Measurements from ENCODE around the gene FOXE3.
A peak's percentile ranks its signal among the peaks of the same experiment; 100 is the strongest.

FOXE3 gene

GRCh38 chr1:47433477-47434050, 17.5 kb downstream of the FOXE3 start:
- Histone ChIP-seq H3K27ac (ENCODE audit: low read length) (no peak overlapping the region), H3K9me3 (ENCODE audit: control insufficient read depth, insufficient read depth, low read length) (no peaks in the 10 kb centered on the region), H3K36me3 (ENCODE audit: control insufficient read depth, insufficient read depth, low read length) (no peaks in the 10 kb centered on the region), H3K27me3 (ENCODE audit: control insufficient read depth, insufficient read depth, low read length) (peaks cover 70% of the 10 kb centered on the region), H3K4me3 (ENCODE audit: low read length) (no peak overlapping the region; the same call in 1 of the 2 replicates), H3K4me1 (ENCODE audit: control insufficient read depth, insufficient read depth, low read length) (peaks cover 7% of the 10 kb centered on the region; the same call in 1 of the 2 replicates)
- no CpG with 5 or more reads among the region's 30 CpGs for WGBS (ENCODE audit: insufficient coverage, insufficient read length)
- no peak for DNase-seq (ENCODE audit: low read depth, low spot score)

GRCh38 chr1:47434051-47434842, 18.2 kb downstream of the FOXE3 start:
- no CpG with 5 or more reads among the region's 51 CpGs for WGBS (ENCODE audit: insufficient coverage, insufficient read length)
- DNase-seq (ENCODE audit: low read depth, low spot score), result no peak
- Histone ChIP-seq H3K4me1 (ENCODE audit: control insufficient read depth, insufficient read depth, low read length) (peaks cover 7% of the 10 kb centered on the region; the same call in 1 of the 2 replicates), H3K9me3 (ENCODE audit: control insufficient read depth, insufficient read depth, low read length) (no peaks in the 10 kb centered on the region), H3K36me3 (ENCODE audit: control insufficient read depth, insufficient read depth, low read length) (no peaks in the 10 kb centered on the region; the same call in 1 of the 2 replicates), H3K27ac (ENCODE audit: low read length) (no peak overlapping the region), H3K4me3 (ENCODE audit: low read length) (no peak overlapping the region; the same call in 1 of the 2 replicates), H3K27me3 (ENCODE audit: control insufficient read depth, insufficient read depth, low read length) (peaks cover 70% of the 10 kb centered on the region)

GRCh38 chr1:47435506-47436303, 19.6 kb downstream of the FOXE3 start:
- Histone ChIP-seq H3K4me1 (ENCODE audit: control insufficient read depth, insufficient read depth, low read length) (peaks cover 7% of the 10 kb centered on the region; the same call in 1 of the 2 replicates), H3K4me3 (ENCODE audit: low read length) (no peak overlapping the region), H3K27me3 (ENCODE audit: control insufficient read depth, insufficient read depth, low read length) (peaks cover 81% of the 10 kb centered on the region), H3K27ac (ENCODE audit: low read length) (no peak overlapping the region), H3K36me3 (ENCODE audit: control insufficient read depth, insufficient read depth, low read length) (no peaks in the 10 kb centered on the region; the same call in 1 of the 2 replicates), H3K9me3 (ENCODE audit: control insufficient read depth, insufficient read depth, low read length) (no peaks in the 10 kb centered on the region)
- WGBS (ENCODE audit: insufficient coverage, insufficient read length), result no CpG with 5 or more reads among the region's 6 CpGs
- no peak for DNase-seq (ENCODE audit: low read depth, low spot score)

- no CpG with 5 or more reads among the region's 23 CpGs for WGBS (ENCODE audit: insufficient coverage, insufficient read length)
- peaks cover 7% of the 10 kb centered on the region; the same call in 1 of the 2 replicates for H3K4me1 ChIP-seq (ENCODE audit: control insufficient read depth, insufficient read depth, low read length)
- H3K27ac ChIP-seq (ENCODE audit: low read length), result no peak overlapping the region
- no peak for DNase-seq (ENCODE audit: low read depth, low spot score)
- peaks cover 87% of the 10 kb centered on the region for H3K27me3 ChIP-seq (ENCODE audit: control insufficient read depth, insufficient read depth, low read length)
- no peaks in the 10 kb centered on the region for H3K9me3 ChIP-seq (ENCODE audit: control insufficient read depth, insufficient read depth, low read length)
- H3K36me3 ChIP-seq (ENCODE audit: control insufficient read depth, insufficient read depth, low read length), result no peaks in the 10 kb centered on the region; the same call in 1 of the 2 replicates
- H3K4me3 ChIP-seq (ENCODE audit: low read length), result peak overlapping the region; percentile 68; the same call in 1 of the 2 replicates
Measured at GRCh38 chr1:47436304-47436978, 20.4 kb downstream of the FOXE3 start.

GRCh38 chr1:47436979-47437446, 20.9 kb downstream of the FOXE3 start:
- H3K9me3 ChIP-seq (ENCODE audit: control insufficient read depth, insufficient read depth, low read length), result no peaks in the 10 kb centered on the region
- H3K4me1 ChIP-seq (ENCODE audit: control insufficient read depth, insufficient read depth, low read length), result peaks cover 7% of the 10 kb centered on the region; the same call in 1 of the 2 replicates
- no CpG with 5 or more reads among the region's 46 CpGs for WGBS (ENCODE audit: insufficient coverage, insufficient read length)
- DNase-seq (ENCODE audit: low read depth, low spot score), result no peak
- H3K27ac ChIP-seq (ENCODE audit: low read length), result no peak overlapping the region
- H3K36me3 ChIP-seq (ENCODE audit: control insufficient read depth, insufficient read depth, low read length), result no peaks in the 10 kb centered on the region; the same call in 1 of the 2 replicates
- H3K27me3 ChIP-seq (ENCODE audit: control insufficient read depth, insufficient read depth, low read length), result peaks cover 88% of the 10 kb centered on the region
- H3K4me3 ChIP-seq (ENCODE audit: low read length), result peak overlapping the region; percentile 68

- no peaks in the 10 kb centered on the region for H3K9me3 ChIP-seq (ENCODE audit: control insufficient read depth, insufficient read depth, low read length)
- no peak within 1 kb of the TSS for H3K27ac ChIP-seq (ENCODE audit: low read length)
- H3K36me3 ChIP-seq (ENCODE audit: control insufficient read depth, insufficient read depth, low read length), result no peaks in the 10 kb centered on the region; the same call in 1 of the 2 replicates
- peak within 1 kb of the TSS; percentile 68 for H3K4me3 ChIP-seq (ENCODE audit: low read length)
- H3K27me3 ChIP-seq (ENCODE audit: control insufficient read depth, insufficient read depth, low read length), result peaks cover 88% of the 10 kb centered on the region
- DNase-seq (ENCODE audit: low read depth, low spot score), result no peak
- WGBS (ENCODE audit: insufficient coverage, insufficient read length), result no CpG with 5 or more reads among the region's 80 CpGs
- H3K4me1 ChIP-seq (ENCODE audit: control insufficient read depth, insufficient read depth, low read length), result peaks cover 7% of the 10 kb centered on the region; the same call in 1 of the 2 replicates
Measured at GRCh38 chr1:47437447-47438164, 21.5 kb downstream of the FOXE3 start, which contains the start of gene FOXD2. Gene FOXD2 (plus strand): TSS chr1:47438044. CDS start chr1:47438136, 92 bp downstream.

GRCh38 chr1:47438165-47439016, 22.3 kb downstream of the FOXE3 start:
- WGBS (ENCODE audit: insufficient coverage, insufficient read length), result no CpG with 5 or more reads among the region's 117 CpGs
- DNase-seq (ENCODE audit: low read depth, low spot score), result no peak

GRCh38 chr1:47439017-47439818, 23.1 kb downstream of the FOXE3 start:
- Histone ChIP-seq H3K36me3 (ENCODE audit: control insufficient read depth, insufficient read depth, low read length) (no peaks in the 10 kb centered on the region; the same call in 1 of the 2 replicates), H3K27me3 (ENCODE audit: control insufficient read depth, insufficient read depth, low read length) (peaks cover 88% of the 10 kb centered on the region), H3K4me1 (ENCODE audit: control insufficient read depth, insufficient read depth, low read length) (peaks cover 3% of the 10 kb centered on the region; the same call in 1 of the 2 replicates), H3K27ac (ENCODE audit: low read length) (no peak overlapping the region), H3K9me3 (ENCODE audit: control insufficient read depth, insufficient read depth, low read length) (no peaks in the 10 kb centered on the region), H3K4me3 (ENCODE audit: low read length) (peak overlapping the region; percentile 2; the same call in 1 of the 2 replicates)
- WGBS (ENCODE audit: insufficient coverage, insufficient read length), result no CpG with 5 or more reads among the region's 86 CpGs
- DNase-seq (ENCODE audit: low read depth, low spot score), result no peak

More at GRCh38 chr1:47438165-47439016, 22.3 kb downstream of the FOXE3 start:
- peaks cover 88% of the 10 kb centered on the region for H3K27me3 ChIP-seq (ENCODE audit: control insufficient read depth, insufficient read depth, low read length)
- H3K4me3 ChIP-seq (ENCODE audit: low read length), result peak overlapping the region; percentile 68; the same call in 1 of the 2 replicates
- H3K4me1 ChIP-seq (ENCODE audit: control insufficient read depth, insufficient read depth, low read length), result peaks cover 3% of the 10 kb centered on the region; the same call in 1 of the 2 replicates
- H3K27ac ChIP-seq (ENCODE audit: low read length), result no peak overlapping the region
- H3K36me3 ChIP-seq (ENCODE audit: control insufficient read depth, insufficient read depth, low read length), result no peaks in the 10 kb centered on the region; the same call in 1 of the 2 replicates
- H3K9me3 ChIP-seq (ENCODE audit: control insufficient read depth, insufficient read depth, low read length), result no peaks in the 10 kb centered on the region

All from iPS DF 6.9 (cell line).